Measurements from ENCODE around the gene TEAD4.
"Not testable (repeated sequence)": the region's sequence is repeated elsewhere in the genome, so short reads cannot be mapped to it uniquely, and the experiment has no call there.

TEAD4 gene

GRCh38 chr12:3061059-3061458 lies 101.9 kb downstream of the TEAD4 start:
- H3K4me3 ChIP-seq (ENCODE audit: low read depth, low read length): no peak overlapping the region
- TF ChIP-seq CTCF (IDR thresholded peaks at IDR 0.05; ENCODE audit: insufficient read depth, low read depth, low read length, missing control alignments): no peak
- no peak for DNase-seq (ENCODE audit: low read depth)

DNA sequence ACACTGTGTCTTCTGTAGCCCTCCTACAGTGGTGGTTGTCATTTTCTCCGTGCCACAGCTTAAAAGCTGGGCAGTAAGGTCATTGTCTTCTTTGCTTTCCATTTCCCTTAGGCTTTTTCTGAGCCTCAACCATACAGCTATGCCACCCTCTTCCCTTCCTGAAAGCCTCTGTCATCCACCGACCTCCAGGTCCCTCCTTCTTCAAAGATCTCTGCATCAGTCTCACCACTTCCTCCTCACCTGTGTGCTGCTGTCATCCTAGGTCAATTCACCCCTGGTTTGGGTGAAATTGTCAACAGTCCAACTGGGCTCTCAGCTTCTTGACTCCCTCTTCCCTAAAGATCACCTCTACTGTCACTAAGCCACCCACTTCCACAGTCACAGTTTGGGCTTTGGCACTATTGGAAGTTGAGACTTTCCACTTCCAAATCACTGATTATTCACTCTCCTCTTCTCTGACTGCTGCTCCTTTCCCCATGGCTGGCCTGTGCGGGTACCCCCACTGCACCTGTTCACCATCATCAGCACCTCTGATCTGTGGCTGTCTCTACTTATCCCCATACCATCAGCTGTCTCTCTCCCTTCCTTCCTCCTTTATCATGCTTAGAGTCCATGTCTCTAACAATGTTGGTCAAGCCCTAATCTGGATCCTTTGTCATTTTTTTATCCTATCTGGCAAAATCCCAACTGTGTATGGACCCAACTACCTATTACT lies 102.5 kb downstream of the TEAD4 start:
- no peak overlapping the region for H3K4me3 ChIP-seq (ENCODE audit: low read depth, low read length)
- no peak for TF ChIP-seq CTCF (IDR thresholded peaks at IDR 0.05; ENCODE audit: insufficient read depth, low read depth, low read length, missing control alignments)
- DNase-seq (ENCODE audit: low read depth): no peak

DNA sequence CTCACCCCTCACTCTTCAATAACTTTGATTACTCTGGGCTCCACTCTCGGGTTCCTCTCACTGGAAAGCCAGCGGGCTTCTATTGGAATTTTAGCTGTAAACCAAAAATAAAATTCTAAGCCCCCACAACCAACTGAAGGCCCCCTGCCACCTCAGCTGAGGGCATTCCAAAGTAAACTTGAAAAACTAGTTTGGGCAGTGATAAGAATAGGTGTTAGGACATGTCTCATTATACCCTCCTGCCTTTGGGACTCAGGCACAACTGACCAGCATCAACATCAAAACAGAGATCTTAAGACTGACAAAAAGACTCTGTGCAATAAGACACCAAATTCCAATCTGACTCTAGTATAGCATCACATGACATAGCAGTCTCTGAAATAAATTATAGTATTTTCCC lies 106.1 kb downstream of the TEAD4 start:
- no peak for DNase-seq (ENCODE audit: low read depth)
- H3K4me3 ChIP-seq (ENCODE audit: low read depth, low read length): no peak overlapping the region
- no peak for TF ChIP-seq CTCF (IDR thresholded peaks at IDR 0.05; ENCODE audit: insufficient read depth, low read depth, low read length, missing control alignments)

DNA sequence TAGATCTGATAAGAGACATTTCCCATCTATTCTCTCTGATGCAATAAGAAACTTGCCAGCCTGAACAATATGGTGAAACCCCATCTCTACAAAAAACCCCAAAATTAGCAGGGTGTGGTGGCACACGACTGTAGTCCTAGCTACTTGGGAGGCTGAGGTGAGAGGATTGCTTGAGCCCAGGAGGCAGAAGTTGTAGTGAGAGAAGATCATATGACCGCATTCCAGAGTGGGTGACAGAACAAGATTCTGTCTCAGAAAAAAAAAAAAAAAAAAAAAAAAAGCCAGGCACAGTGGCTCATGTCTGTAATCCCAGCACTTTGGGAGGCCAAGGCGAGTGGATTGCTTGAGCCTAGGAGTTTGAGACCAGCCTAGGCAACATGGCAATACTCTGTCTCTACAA lies 106.6 kb downstream of the TEAD4 start:
- H3K4me3 ChIP-seq (ENCODE audit: low read depth, low read length); DNase-seq (ENCODE audit: low read depth): not testable (repeated sequence)

GRCh38 chr12:3069714-3070113 lies 110.5 kb downstream of the TEAD4 start:
- DNase-seq (ENCODE audit: low read depth): no peak
- no peak for TF ChIP-seq CTCF (IDR thresholded peaks at IDR 0.05; ENCODE audit: insufficient read depth, low read depth, low read length, missing control alignments)
- H3K4me3 ChIP-seq (ENCODE audit: low read depth, low read length): no peak overlapping the region

DNA sequence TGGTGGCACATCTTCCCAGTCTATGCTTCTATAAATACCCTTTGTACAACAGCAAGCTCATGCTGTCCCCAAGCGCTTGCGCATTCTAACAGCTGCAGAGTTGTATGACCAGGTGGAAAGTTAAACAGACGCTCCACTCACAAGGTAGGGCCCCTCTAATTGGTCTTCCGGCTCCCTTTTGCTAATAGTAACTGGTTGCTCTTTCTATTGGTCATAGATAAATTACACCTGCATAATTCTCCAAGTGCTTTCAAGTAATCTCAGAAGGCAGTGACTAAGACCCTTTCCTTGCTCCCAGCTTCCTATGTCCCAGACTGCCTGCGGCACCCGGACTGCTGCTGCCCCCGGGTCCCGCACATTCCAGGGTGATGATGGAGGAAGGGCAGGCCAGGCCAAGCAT lies 111.9 kb downstream of the TEAD4 start:
- no peak for DNase-seq (ENCODE audit: low read depth)
- no peak overlapping the region for H3K4me3 ChIP-seq (ENCODE audit: low read depth, low read length)
- TF ChIP-seq CTCF (IDR thresholded peaks at IDR 0.05; ENCODE audit: insufficient read depth, low read depth, low read length, missing control alignments): no peak

- no peak for DNase-seq (ENCODE audit: low read depth)
- H3K4me3 ChIP-seq (ENCODE audit: low read depth, low read length): no peak overlapping the region
- TF ChIP-seq CTCF (IDR thresholded peaks at IDR 0.05; ENCODE audit: insufficient read depth, low read depth, low read length, missing control alignments): no peak
Observed at GRCh38 chr12:3071710-3072109, 112.5 kb downstream of the TEAD4 start.
